HepG2 (cell line): ENCODE measurements around the gene ZNF670. TPM values are rescaled to one million over a fixed set of nuclear protein-coding genes. Genes with fewer than 3 reads are reported as not detected.
A peak's percentile ranks its signal among the peaks of the same experiment; 100 is the strongest.

ENCODE experiments used
- ATAC-seq: fragments of 200-7000 bp; cut with Tn5 transposase; 3 replicates; pipeline ENCODE4 v1.9.1; 2020; ENCODE audit warnings: mild to moderate bottlenecking, moderate library complexity
- BruUV-seq: library from RNA; stranded (reverse); fragments of 400-500 nt; replicated peaks from 2 replicates; lab custom pipeline; 2021; lab: Mats Ljungman, UMichigan
- CTCF ChIA-PET: fragments of 300-600 bp; formaldehyde crosslinking; extraction: SDS; loops from one replicate; lab custom pipeline; 2021; ENCODE audit warnings: low total read pairs, inconsistent platforms, low intra/inter-chr PET ratio; lab: Yijun Ruan, JAX
- POLR2A ChIA-PET: fragments of 350-600 bp; sonication (Branson Sonifier 250); formaldehyde crosslinking; loops from one replicate; lab custom pipeline; 2020; ENCODE audit warnings: antibody characterized with exemption, inconsistent platforms; lab: Yijun Ruan, JAX
- DNase-seq: peaks from one replicate; pipeline ENCODE4 v3.0.0-alpha.2; 2015; ENCODE audit warnings: low spot score
- FAIRE-seq: peaks from 3 replicates; lab custom pipeline; 2011; peaks lifted over from hg19 to GRCh38; lab: Jason Lieb, UNC
- H2AFZ ChIP-seq: one replicate; pipeline ENCODE4 v1.6.1; 2011; ENCODE audit warnings: low read length, inconsistent platforms
- H3K27ac ChIP-seq: fragments of 300-600 bp; 3 replicates; pipeline ENCODE4 v1.8.0; 2011; ENCODE audit warnings: mixed run types, mild to moderate bottlenecking, mixed read lengths, low read length, inconsistent platforms; ENCODE audit not compliant: insufficient read depth; ENCODE audit errors: extremely low read length
- H3K27me3 ChIP-seq, 2 experiments: fragments of 200-600 bp in 1 of 2; 2 replicates in 1 of 2; 3 replicates in 1 of 2; pipeline versions ENCODE4 v1.6.0 to v1.8.0; 2011; ENCODE audit warnings: low read length in 2 of 2, mild to moderate bottlenecking in 2 of 2, moderate library complexity in 2 of 2, inconsistent platforms in 1 of 2; ENCODE audit not compliant: insufficient read depth in 2 of 2, control insufficient read depth in 1 of 2
- H3K36me3 ChIP-seq, 2 experiments: fragments of 200-600 bp in 1 of 2; replicated peaks in 1 of 2; 2 replicates in 1 of 2; 3 replicates in 1 of 2; pipeline versions ENCODE4 v1.5.1 to v1.8.0; 2011; ENCODE audit warnings: low read length in 2 of 2, inconsistent platforms in 1 of 2; ENCODE audit not compliant: insufficient read depth in 2 of 2, control insufficient read depth in 1 of 2
- H3K4me1 ChIP-seq: 2 replicates; pipeline ENCODE4 v1.5.1; 2012; ENCODE audit warnings: low read length, inconsistent platforms; ENCODE audit not compliant: insufficient read depth
- H3K4me2 ChIP-seq: 2 replicates; pipeline ENCODE4 v1.6.0; 2011; ENCODE audit warnings: low read depth, low read length, inconsistent platforms
- H3K4me3 ChIP-seq, 3 experiments: fragments of 200-600 bp in 1 of 3; sonication (generic), shearing (Covaris generic) in 1 of 3; replicated peaks in 1 of 3; 2 replicates each; pipeline ENCODE4 v1.5.1; 2011 to 2016; ENCODE audit warnings: low read length in 3 of 3, inconsistent platforms in 2 of 3, low read depth in 2 of 3, mild to moderate bottlenecking in 2 of 3, control low read depth in 1 of 3, mixed read lengths in 1 of 3; ENCODE audit not compliant: insufficient read depth in 1 of 3
- H3K79me2 ChIP-seq: one replicate; pipeline ENCODE4 v1.6.1; 2011; ENCODE audit warnings: low read length, inconsistent platforms; ENCODE audit not compliant: insufficient read depth
- H3K9ac ChIP-seq: 2 replicates; pipeline ENCODE4 v1.6.0; 2011; ENCODE audit warnings: mild to moderate bottlenecking, low read depth, low read length, inconsistent platforms; ENCODE audit not compliant: insufficient read depth
- H3K9me3 ChIP-seq: 2 replicates; pipeline ENCODE4 v1.5.1; 2012; ENCODE audit warnings: mild to moderate bottlenecking, low read length
- H4K20me1 ChIP-seq: 2 replicates; pipeline ENCODE4 v1.6.0; 2011; ENCODE audit warnings: inconsistent platforms, mild to moderate bottlenecking, low read length, moderate library complexity; ENCODE audit not compliant: insufficient read depth
- MAX ChIP-seq: IDR thresholded peaks from 2 replicates; pipeline ENCODE4 v1.6.1; 2012; ENCODE audit warnings: inconsistent platforms
- RELA ChIP-seq: sonication (generic); formaldehyde crosslinking; IDR thresholded peaks from 2 replicates; pipeline ENCODE4 v1.4.0; 2020; ENCODE audit warnings: missing genetic modification reagents
- ZHX2 ChIP-seq, 2 experiments: sonication (generic) in 1 of 2; formaldehyde crosslinking in 1 of 2; IDR thresholded peaks; 2 replicates each; pipeline versions ENCODE4 v1.6.1 to v1.9.0; 2014 to 2022; ENCODE audit warnings: antibody characterized with exemption in 1 of 2, borderline replicate concordance in 1 of 2, inconsistent platforms in 1 of 2, low read depth in 1 of 2, missing genetic modification reagents in 1 of 2
- ZNF274 ChIP-seq: sonication (generic); formaldehyde crosslinking; IDR thresholded peaks from 2 replicates; pipeline ENCODE4 v1.5.1; 2020; ENCODE audit warnings: mild to moderate bottlenecking, missing genetic modification reagents
- ZNF687 ChIP-seq: sonication (generic); formaldehyde crosslinking; IDR thresholded peaks from 2 replicates; pipeline ENCODE4 v1.5.1; 2020; ENCODE audit warnings: mild to moderate bottlenecking, missing genetic modification reagents, moderate library complexity
- WGBS: methylation state at CpG from one replicate; pipeline ENCODE4 v1.1.6; 2017; ENCODE audit warnings: low lambda C conversion rate; 5-methylcytosine and 5-hydroxymethylcytosine counted together
- in situ Hi-C: cut with HindIII; loops from 2 replicates; pipeline ENCODE4 v1.10.0; 2017; ENCODE audit warnings: low pct_unique_long_range_greater_than_20kb; ENCODE audit not compliant: extremely low pct_ligation_motif_present
- intact Hi-C: fragments of 100-400 bp; cut with micrococcal nuclease; formaldehyde crosslinking; loops from one replicate; pipeline ENCODE4 v1.10.0; 2022; ENCODE audit not compliant: unreplicated experiment
- polyA plus RNA-seq, 8 experiments: library from polyadenylated mRNA; depleted of rRNA in 3 of 8; stranded (reverse) in 7 of 8; unstranded in 1 of 8; fragments of >200 nt; fragmentation: Illumina TruSeq in 4 of 8; extraction: Trizol in 4 of 8; gene quantifications; 2 replicates each; pipeline versions ENCODE4 v1.2.1 to v1.2.3, GENCODE V29; 2011 to 2016; ENCODE audit warnings: low read depth in 4 of 8, missing spikeins in 1 of 8, mixed read lengths in 1 of 8; ENCODE audit not compliant: insufficient read depth in 1 of 8
- total RNA-seq, 5 experiments: library from RNA; depleted of rRNA; stranded (reverse); fragments of >200 nt; fragmentation: Illumina TruSeq; extraction: Trizol; gene quantifications; 2 replicates each; pipeline ENCODE4 v1.2.3, GENCODE V29; 2016; ENCODE audit warnings: low read depth in 1 of 5

The ZNF670 gene
- total and polyA plus RNA-seq, 2 of the 13 experiments (the other 11 are each of a cell fraction or from before 2014, with no cell fraction given) = 4.2 to 10.9 TPM

GRCh38 chr1:247090455-247090854 is 11.8 kb upstream of the ZNF670 start:
- ChIA-PET CTCF (no interaction called here), POLR2A (no interaction called here)
- FAIRE-seq = no peak
- intact Hi-C loops (no loop called here), in situ Hi-C loops (no loop called here)
- peaks cover 54% of the 10 kb centered on the region for H3K4me1 ChIP-seq
- no peak overlapping the region for H2AFZ ChIP-seq
- 50% methylated on average over 4 of the region's 14 CpGs for WGBS
- no peaks in the 10 kb centered on the region for H3K79me2 ChIP-seq
- H3K9me3 ChIP-seq = no peaks in the 10 kb centered on the region
- no peaks in the 10 kb centered on the region for H4K20me1 ChIP-seq
- H3K9ac ChIP-seq = no peak overlapping the region
- BruUV-seq = no TSS peak
- peak overlapping the region in 2 of 3 experiments; percentile 4 to 28; a peak in 1 of 6 replicates for H3K4me3 ChIP-seq
- DNase-seq = no peak
- TF ChIP-seq MAX = peak; percentile 47; the same call in 1 of the 2 replicates
- peak; percentile 38 for TF ChIP-seq ZNF687 (CRISPR knock-in tag)
- TF ChIP-seq ZHX2 (IDR thresholded peaks at IDR 0.05; ENCODE audit: low read depth) = no peak
- no peak for TF ChIP-seq ZHX2 (CRISPR knock-in tag; IDR thresholded peaks at IDR 0.05; ENCODE audit: borderline replicate concordance)
- no peak for TF ChIP-seq RELA
- 0 out of 2 replicates have a peak, but pooled peaks have one; percentile 16 for TF ChIP-seq ZNF274 (CRISPR knock-in tag)
- H3K4me2 ChIP-seq = peak overlapping the region; percentile 68
- H3K27ac ChIP-seq = no peak overlapping the region
- peaks cover 0 to 3% of the 10 kb centered on the region in 2 experiments; a peak in 1 of 5 replicates for H3K27me3 ChIP-seq
- no peaks in the 10 kb centered on the region for H3K36me3 ChIP-seq
- ATAC-seq = peak; percentile 44
